OCI-LY3 (cell line): ENCODE data around the gene DDA1.

ENCODE experiments used
- H2AFZ ChIP-seq: fragments of 200-600, 300-600 bp; shearing (Covaris generic); 2 replicates; pipeline ENCODE4 v1.6.0; 2014; ENCODE audit warnings: antibody characterized with exemption, low read depth, low read length
- H3K27ac ChIP-seq: fragments of 200-600, 300-600 bp; sonication (generic); 2 replicates; pipeline ENCODE4 v1.5.1; 2014; ENCODE audit warnings: mild to moderate bottlenecking, low read length, moderate library complexity, mixed read lengths
- H3K27me3 ChIP-seq: fragments of 200-600, 300-600 bp; sonication (generic); 2 replicates; pipeline ENCODE4 v1.6.1; 2014; ENCODE audit warnings: low read depth, low read length, mixed read lengths
- H3K36me3 ChIP-seq: fragments of 200-600, 300-600 bp; sonication (generic); replicated peaks from 2 replicates; pipeline ENCODE3; 2014; ENCODE audit warnings: low read depth, low read length, mixed read lengths
- H3K4me1 ChIP-seq: fragments of 300-600, 200-600 bp; sonication (generic); 2 replicates; pipeline ENCODE4 v1.6.1; 2014; ENCODE audit warnings: low read length, mixed read lengths
- H3K4me2 ChIP-seq: fragments of 200-600, 300-600 bp; sonication (generic); 2 replicates; pipeline ENCODE4 v1.6.1; 2014; ENCODE audit warnings: low read length, mixed read lengths
- H3K4me3 ChIP-seq: fragments of 300-600, 200-600 bp; sonication (generic); 2 replicates; pipeline ENCODE4 v1.5.1; 2014; ENCODE audit warnings: antibody characterized with exemption, mild to moderate bottlenecking, low read length, moderate library complexity
- H3K79me2 ChIP-seq: fragments of 300-600, 200-600 bp; shearing (Covaris generic); 2 replicates; pipeline ENCODE4 v1.6.1; 2014; ENCODE audit warnings: mild to moderate bottlenecking, low read length, mixed read lengths
- H3K9ac ChIP-seq: fragments of 300-600, 200-600 bp; shearing (Covaris generic); 2 replicates; pipeline ENCODE4 v1.6.0; 2014; ENCODE audit warnings: mild to moderate bottlenecking, low read length, moderate library complexity
- H3K9me3 ChIP-seq: fragments of 200-600, 300-600 bp; shearing (Covaris generic); 2 replicates; pipeline ENCODE4 v1.6.1; 2014; ENCODE audit warnings: low read length, mixed read lengths; ENCODE audit not compliant: insufficient read depth
- H4K20me1 ChIP-seq: fragments of 200-600, 300-600 bp; sonication (generic); 2 replicates; pipeline ENCODE4 v1.6.1; 2016; ENCODE audit warnings: low read length, mixed read lengths; ENCODE audit not compliant: insufficient read depth
- CTCF ChIP-seq: fragments of 200-600, 300-600 bp; sonication (generic); IDR thresholded peaks from 2 replicates; pipeline ENCODE4 v1.5.1; 2014; ENCODE audit warnings: antibody characterized with exemption, low read length, low read depth
- EZH2phosphoT487 ChIP-seq: fragments of 200-600 bp; shearing (Covaris generic); IDR thresholded peaks from 2 replicates; pipeline ENCODE4 v1.6.1; 2018; ENCODE audit warnings: antibody characterized with exemption, mixed run types, low read depth

DDA1 gene

GRCh38 chr19:17323300-17323963 lies 14.1 kb downstream of the DDA1 start:
- Histone ChIP-seq H4K20me1 (no peaks in the 10 kb centered on the region), H3K36me3 (peaks cover 11% of the 10 kb centered on the region), H3K79me2 (no peaks in the 10 kb centered on the region), H3K4me1 (no peaks in the 10 kb centered on the region), H3K4me2 (no peak overlapping the region), H2AFZ (no peak overlapping the region), H3K4me3 (no peak overlapping the region), H3K9me3 (no peaks in the 10 kb centered on the region), H3K9ac (no peak overlapping the region), H3K27ac (no peak overlapping the region), H3K27me3 (no peaks in the 10 kb centered on the region)
- TF ChIP-seq CTCF (no peak), EZH2phosphoT487 (no peak)

GRCh38 chr19:17323964-17324332 lies 14.6 kb downstream of the DDA1 start:
- Histone ChIP-seq H3K4me3 (no peak overlapping the region), H3K27ac (no peak overlapping the region), H3K9me3 (no peaks in the 10 kb centered on the region), H3K79me2 (no peaks in the 10 kb centered on the region), H2AFZ (no peak overlapping the region), H3K36me3 (peaks cover 11% of the 10 kb centered on the region), H3K9ac (no peak overlapping the region), H3K4me1 (no peaks in the 10 kb centered on the region), H4K20me1 (no peaks in the 10 kb centered on the region), H3K4me2 (no peak overlapping the region), H3K27me3 (no peaks in the 10 kb centered on the region)
- TF ChIP-seq EZH2phosphoT487 = no peak

DNA sequence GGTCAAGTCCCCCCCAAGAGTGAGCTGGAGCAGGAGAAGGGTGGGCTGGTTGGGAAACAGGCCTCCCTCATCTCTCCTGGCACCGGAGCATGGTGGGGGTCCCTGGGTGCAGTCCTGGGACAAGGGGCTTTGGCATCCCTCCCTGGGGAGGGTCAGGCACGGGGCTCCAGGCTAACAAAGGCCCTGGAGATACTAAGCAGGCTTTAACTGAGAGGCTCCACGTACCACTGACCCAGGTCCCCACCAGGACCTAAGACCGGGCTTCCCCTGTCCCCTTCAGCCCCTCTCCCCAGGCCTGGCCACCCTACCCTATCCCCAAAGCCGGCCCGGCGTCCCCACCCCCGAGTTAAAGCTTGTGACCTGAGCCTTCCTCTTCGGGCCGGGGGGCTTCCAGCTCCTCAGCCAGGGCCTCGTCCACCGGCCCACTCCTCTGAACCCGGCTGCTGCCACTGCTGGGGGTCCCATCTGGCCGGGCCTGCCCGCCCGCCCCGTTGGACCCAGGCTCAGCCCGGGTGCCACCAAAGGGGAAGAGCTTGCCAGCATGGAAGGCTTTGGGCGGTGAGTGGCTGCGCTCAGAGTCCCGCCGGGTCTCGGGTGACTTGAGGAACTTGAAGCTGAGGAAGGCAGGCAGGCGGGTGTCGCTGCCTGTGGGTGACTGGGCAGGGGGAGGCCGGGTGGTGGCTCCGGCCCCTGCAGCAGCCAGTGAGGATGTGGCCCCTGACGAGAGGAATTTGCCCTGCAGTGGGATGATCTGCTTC lies 15.2 kb downstream of the DDA1 start:
- Histone ChIP-seq H3K36me3 (peaks cover 11% of the 10 kb centered on the region), H3K4me2 (no peak overlapping the region), H3K4me3 (no peak overlapping the region), H3K27ac (no peak overlapping the region), H4K20me1 (no peaks in the 10 kb centered on the region), H3K9me3 (no peaks in the 10 kb centered on the region), H3K9ac (no peak overlapping the region), H3K27me3 (no peaks in the 10 kb centered on the region), H2AFZ (no peak overlapping the region), H3K79me2 (no peaks in the 10 kb centered on the region), H3K4me1 (no peaks in the 10 kb centered on the region)
- TF ChIP-seq CTCF (no peak), EZH2phosphoT487 (no peak)

- Histone ChIP-seq H3K27ac (no peak overlapping the region), H4K20me1 (no peaks in the 10 kb centered on the region), H3K27me3 (no peaks in the 10 kb centered on the region), H3K9ac (no peak overlapping the region), H3K4me2 (no peak overlapping the region), H3K79me2 (no peaks in the 10 kb centered on the region), H3K4me3 (no peak overlapping the region), H3K9me3 (no peaks in the 10 kb centered on the region), H3K4me1 (no peaks in the 10 kb centered on the region), H2AFZ (no peak overlapping the region), H3K36me3 (peaks cover 11% of the 10 kb centered on the region)
- TF ChIP-seq CTCF (no peak), EZH2phosphoT487 (no peak)
These were observed 15.8 kb downstream of the DDA1 start for GRCh38 chr19:17325133-17325532.
